ENCODE measurements around the gene RTKN. TPM values are rescaled to one million over a fixed set of nuclear protein-coding genes. Genes with fewer than 3 reads are reported as not detected.
A peak's percentile ranks its signal among the peaks of the same experiment; 100 is the strongest.

Gene RTKN
- total and polyA plus RNA-seq, 2 of the 13 experiments (the other 11 are each of a cell fraction or from before 2014, with no cell fraction given) = 159 to 166 TPM

- TF ChIP-seq ZXDC (CRISPR knock-in tag; IDR thresholded peaks at IDR 0.05) = no peak
- peak; percentile 54; the same call in 1 of the 2 replicates for TF ChIP-seq RBFOX2 (IDR thresholded peaks at IDR 0.05; ENCODE audit: low read depth, low read length)
- TF ChIP-seq FUBP1 (CRISPR knock-in tag; IDR thresholded peaks at IDR 0.05; ENCODE audit: borderline replicate concordance) = no peak
- TF ChIP-seq MYPOP (CRISPR knock-in tag; IDR thresholded peaks at IDR 0.05) = peak; percentile 16
- TF ChIP-seq ZNF501 (CRISPR knock-in tag; IDR thresholded peaks at IDR 0.05) = no peak; the same call in 1 of the 2 replicates
- TF ChIP-seq TEAD2 (CRISPR knock-in tag; IDR thresholded peaks at IDR 0.05) = no peak
- TF ChIP-seq CERS6 (CRISPR knock-in tag; IDR thresholded peaks at IDR 0.05) = no peak
- no peak for TF ChIP-seq MAFF (IDR thresholded peaks at IDR 0.05; ENCODE audit: low read depth, low read length)
- TF ChIP-seq ZNF619 (CRISPR knock-in tag; IDR thresholded peaks at IDR 0.05) = no peak
- TF ChIP-seq ZGPAT (CRISPR knock-in tag; IDR thresholded peaks at IDR 0.05) = no peak
- TF ChIP-seq ZNF280D (CRISPR knock-in tag; IDR thresholded peaks at IDR 0.05) = no peak
These were observed 16.7 kb downstream of the RTKN start (continued) for GRCh38 chr2:74424995-74425406.
